GM13976 (cell line): ENCODE results near the gene AIFM2.

Source experiments
- DNase-seq: peaks from one replicate; pipeline ENCODE4 v3.0.0; 2012; ENCODE audit warnings: low spot score
- in situ Hi-C: fragments of 300-500 bp; cut with MboI; formaldehyde crosslinking; loops from one replicate; pipeline ENCODE4 v1.12.0; 2022; ENCODE audit warnings: low sequenced_read_pairs, mixed read lengths, inconsistent platforms; ENCODE audit not compliant: unreplicated experiment
- TF ChIP-seq, protein P1 (sequence below): IDR thresholded peaks from 2 replicates; pipeline ENCODE4 v1.5.1; 2012; ENCODE audit warnings: borderline replicate concordance, mild to moderate bottlenecking; ENCODE audit not compliant: insufficient read depth; ENCODE audit errors: extremely low read depth, missing control alignments, control extremely low read depth

Gene AIFM2

GRCh38 chr10:70146489-70147258 lies 14.0 kb upstream of the AIFM2 start, which contains the start of gene TYSND1:
Gene TYSND1 (minus strand): TSS chr10:70146700. CDS start chr10:70146586, 114 bp downstream.
- TF ChIP-seq, protein P1, sequence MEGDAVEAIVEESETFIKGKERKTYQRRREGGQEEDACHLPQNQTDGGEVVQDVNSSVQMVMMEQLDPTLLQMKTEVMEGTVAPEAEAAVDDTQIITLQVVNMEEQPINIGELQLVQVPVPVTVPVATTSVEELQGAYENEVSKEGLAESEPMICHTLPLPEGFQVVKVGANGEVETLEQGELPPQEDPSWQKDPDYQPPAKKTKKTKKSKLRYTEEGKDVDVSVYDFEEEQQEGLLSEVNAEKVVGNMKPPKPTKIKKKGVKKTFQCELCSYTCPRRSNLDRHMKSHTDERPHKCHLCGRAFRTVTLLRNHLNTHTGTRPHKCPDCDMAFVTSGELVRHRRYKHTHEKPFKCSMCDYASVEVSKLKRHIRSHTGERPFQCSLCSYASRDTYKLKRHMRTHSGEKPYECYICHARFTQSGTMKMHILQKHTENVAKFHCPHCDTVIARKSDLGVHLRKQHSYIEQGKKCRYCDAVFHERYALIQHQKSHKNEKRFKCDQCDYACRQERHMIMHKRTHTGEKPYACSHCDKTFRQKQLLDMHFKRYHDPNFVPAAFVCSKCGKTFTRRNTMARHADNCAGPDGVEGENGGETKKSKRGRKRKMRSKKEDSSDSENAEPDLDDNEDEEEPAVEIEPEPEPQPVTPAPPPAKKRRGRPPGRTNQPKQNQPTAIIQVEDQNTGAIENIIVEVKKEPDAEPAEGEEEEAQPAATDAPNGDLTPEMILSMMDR = peak; percentile 92
- in situ Hi-C loops = no loop called here
- DNase-seq = peak; percentile 97

DNA sequence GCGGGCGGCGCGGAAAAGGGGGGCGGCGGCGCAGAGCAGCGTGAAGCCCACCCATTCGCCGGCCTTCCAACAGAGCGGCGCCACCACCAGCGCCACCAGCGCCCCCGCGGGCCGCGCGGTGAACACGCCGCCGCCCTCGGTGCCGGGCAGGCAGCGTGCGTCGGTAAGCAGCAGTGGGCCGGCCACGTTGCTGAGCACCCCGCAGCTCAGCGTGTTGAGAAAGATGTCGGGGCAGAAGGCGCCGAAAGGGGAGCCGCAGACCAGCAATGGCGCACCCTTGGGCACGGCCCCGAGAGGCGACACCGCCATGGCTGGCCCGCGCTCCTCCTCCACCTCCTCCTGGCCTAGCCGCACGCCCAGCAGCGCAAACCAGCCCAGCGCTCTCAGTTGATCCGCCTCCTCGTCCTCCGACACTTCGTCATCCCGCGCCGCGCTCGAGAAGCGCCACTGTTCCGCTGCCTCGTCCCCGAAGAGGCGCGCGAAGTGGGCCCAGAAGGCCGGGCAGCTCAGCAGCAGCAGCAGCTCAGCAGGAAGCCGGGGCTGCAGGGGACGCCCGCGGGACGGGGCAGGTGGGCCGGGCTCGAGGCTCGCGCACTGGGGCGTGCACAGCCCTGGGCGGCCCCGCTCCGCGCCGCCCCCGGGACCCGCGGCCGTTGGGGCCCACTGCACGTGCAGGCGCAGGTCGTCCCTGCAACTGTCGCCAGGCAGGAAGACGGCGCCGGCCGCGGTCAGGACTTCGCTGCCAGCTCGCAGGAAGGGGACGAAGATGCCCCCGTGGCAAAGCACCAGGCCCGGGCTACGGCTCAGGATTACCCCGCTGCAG lies 13.3 kb upstream of the AIFM2 start:
- DNase-seq = peak; percentile 83
- TF ChIP-seq, protein P1 = peak; percentile 78
- in situ Hi-C loops = no loop called here

DNA sequence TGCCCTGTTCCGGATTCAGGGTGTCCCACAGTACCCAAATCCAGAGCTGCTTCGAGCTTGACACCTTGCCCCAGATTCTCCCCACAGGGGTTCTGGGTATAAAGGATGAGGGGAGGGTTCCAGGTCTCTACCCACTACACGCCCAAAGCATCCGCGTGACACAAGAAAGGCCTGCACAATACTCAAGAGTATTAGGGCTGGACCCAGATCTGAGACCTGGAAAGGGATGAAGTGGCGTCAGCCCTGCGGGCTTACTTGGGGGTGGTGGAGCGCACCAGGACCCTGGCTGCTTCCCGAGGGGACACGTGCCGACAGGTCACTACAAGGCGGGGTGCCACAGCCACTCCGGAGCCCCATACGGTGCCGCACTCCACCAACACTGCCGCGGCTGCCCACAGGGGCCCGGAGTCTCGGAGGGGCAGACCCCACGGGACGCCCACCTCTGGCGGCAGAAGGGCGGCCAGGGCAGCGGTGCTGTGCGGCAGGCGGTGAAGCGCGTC lies 12.6 kb upstream of the AIFM2 start:
- in situ Hi-C loops = no loop called here
- peak; percentile 30 for DNase-seq
- TF ChIP-seq, protein P1 = no peak

GRCh38 chr10:70144372-70145110 lies 11.9 kb upstream of the AIFM2 start:
- in situ Hi-C loops = no loop called here
- peak; percentile 15 for DNase-seq
- TF ChIP-seq, protein P1 = no peak

DNA sequence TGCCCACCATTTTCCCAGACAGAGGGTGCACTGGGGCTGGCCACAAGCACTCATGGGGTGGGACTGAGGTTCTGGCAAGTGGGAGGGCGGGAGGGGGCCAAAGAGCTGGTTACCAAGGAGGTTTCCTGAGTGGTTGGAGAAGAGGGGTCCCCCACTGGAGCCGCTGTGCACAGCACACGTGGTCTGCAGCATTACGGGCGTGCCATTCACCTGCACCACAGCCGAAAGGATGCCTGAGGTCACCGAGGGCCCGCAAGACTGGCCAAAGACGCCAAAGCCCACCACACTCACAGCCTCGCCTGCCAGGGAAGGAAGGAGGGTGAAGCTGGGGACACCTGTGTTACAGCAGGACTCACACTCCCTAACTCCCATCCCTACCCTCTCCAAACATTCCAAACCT lies 9.9 kb upstream of the AIFM2 start:
- in situ Hi-C loops = no loop called here
- TF ChIP-seq, protein P1 = no peak
- no peak for DNase-seq

DNA sequence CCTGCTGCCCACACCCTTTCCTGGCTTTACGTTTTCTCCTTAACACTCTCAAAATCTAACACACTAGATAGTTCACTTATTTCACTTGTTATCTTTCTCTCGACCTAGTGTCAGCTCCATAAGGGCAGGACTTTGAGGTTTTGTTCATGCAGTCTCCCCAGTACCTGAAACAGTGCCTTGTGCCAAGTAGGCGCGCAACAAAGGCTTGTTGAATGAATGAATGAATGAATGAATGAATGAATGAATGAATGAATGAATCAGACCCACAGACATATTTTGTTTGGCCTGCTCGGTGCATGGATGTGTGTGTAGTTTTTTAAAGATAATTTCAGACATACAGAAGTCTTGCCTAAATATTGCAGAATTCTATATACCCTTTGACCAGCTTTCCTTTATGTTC lies 7.7 kb upstream of the AIFM2 start:
- no peak for DNase-seq
- TF ChIP-seq, protein P1 = no peak
- in situ Hi-C loops = no loop called here
